Lower leg skin (tissue), 3 donors: ENCODE data around the gene MAPKAPK3.

ENCODE experiments used
- POLR2A ChIP-seq, 2 donors: fragments of 450-650 bp; IDR thresholded peaks; one replicate each; pipeline ENCODE4 v1.6.1; 2016 to 2017; ENCODE audit warnings: antibody characterized with exemption in 2 of 2, mild to moderate bottlenecking in 1 of 2, moderate library complexity in 1 of 2
- TF ChIP-seq, protein P1 (sequence below), 3 donors: fragments of 450-650 bp; IDR thresholded peaks; one replicate each; pipeline ENCODE4 v1.5.1; 2016; ENCODE audit warnings: antibody characterized with exemption in 3 of 3, mild to moderate bottlenecking in 3 of 3, moderate library complexity in 2 of 3

DNA sequence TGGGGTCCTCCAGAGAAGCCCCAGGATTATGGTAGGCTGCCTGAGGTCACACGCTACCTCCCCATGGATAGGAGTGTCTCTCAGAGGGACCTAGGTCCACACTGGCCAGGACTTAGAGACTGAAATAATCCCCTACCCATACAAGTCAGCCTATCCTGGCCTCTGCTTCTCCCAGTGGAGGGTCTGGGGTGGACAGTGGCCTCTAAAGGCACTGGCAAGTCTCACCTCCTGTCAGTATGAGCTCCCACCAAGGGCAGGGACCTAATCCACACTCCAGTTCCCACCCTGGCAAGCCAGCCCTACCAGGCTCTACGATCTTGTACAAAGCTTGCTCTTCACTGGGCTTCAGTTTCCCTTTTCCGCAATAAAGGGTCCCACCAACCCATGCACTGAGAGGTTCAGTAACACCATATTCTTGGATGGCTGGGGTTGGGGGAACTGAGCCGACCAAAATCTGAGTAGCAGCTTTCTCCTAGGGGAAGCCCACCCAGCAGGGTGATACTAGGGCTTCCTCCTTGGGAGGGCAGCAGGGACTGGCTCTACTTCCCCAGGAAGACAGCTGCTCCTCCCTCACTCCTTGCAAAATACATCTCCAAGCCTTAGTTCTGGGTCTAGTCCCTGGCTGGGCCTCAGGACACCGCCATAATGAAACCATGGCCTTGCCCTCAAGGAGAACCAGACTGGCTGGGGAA is 7.7 kb upstream of the MAPKAPK3 start:
- TF ChIP-seq, protein P1, sequence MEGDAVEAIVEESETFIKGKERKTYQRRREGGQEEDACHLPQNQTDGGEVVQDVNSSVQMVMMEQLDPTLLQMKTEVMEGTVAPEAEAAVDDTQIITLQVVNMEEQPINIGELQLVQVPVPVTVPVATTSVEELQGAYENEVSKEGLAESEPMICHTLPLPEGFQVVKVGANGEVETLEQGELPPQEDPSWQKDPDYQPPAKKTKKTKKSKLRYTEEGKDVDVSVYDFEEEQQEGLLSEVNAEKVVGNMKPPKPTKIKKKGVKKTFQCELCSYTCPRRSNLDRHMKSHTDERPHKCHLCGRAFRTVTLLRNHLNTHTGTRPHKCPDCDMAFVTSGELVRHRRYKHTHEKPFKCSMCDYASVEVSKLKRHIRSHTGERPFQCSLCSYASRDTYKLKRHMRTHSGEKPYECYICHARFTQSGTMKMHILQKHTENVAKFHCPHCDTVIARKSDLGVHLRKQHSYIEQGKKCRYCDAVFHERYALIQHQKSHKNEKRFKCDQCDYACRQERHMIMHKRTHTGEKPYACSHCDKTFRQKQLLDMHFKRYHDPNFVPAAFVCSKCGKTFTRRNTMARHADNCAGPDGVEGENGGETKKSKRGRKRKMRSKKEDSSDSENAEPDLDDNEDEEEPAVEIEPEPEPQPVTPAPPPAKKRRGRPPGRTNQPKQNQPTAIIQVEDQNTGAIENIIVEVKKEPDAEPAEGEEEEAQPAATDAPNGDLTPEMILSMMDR (IDR thresholded peaks at IDR 0.05) = no peak
- TF ChIP-seq POLR2A (IDR thresholded peaks at IDR 0.05) = no peak
